A549 (cell line): Measurements from ENCODE around the gene ABHD12. TPM values are rescaled to one million over a fixed set of nuclear protein-coding genes. Genes with fewer than 3 reads are reported as not detected.

Experiments
- ATAC-seq, 2 experiments: fragments of 200-7000 bp in 1 of 2; fragments of >200 bp in 1 of 2; cut with Nextera tagmentation in 1 of 2; cut with Tn5 transposase in 1 of 2; 3 replicates each; pipeline versions ENCODE4 v1.8.0 to v1.9.1; 2018 to 2020; ENCODE audit warnings: mild to moderate bottlenecking in 1 of 2, moderate library complexity in 1 of 2
- CTCF ChIA-PET: fragments of 300-600 bp; sonication (Branson Sonifier 250); formaldehyde crosslinking; extraction: SDS; loops from one replicate; lab custom pipeline; 2021; ENCODE audit warnings: antibody characterized with exemption, inconsistent platforms; lab: Yijun Ruan, JAX
- POLR2A ChIA-PET: fragments of 350-600 bp; formaldehyde crosslinking; extraction: SDS; loops from one replicate; lab custom pipeline; 2021; ENCODE audit warnings: antibody characterized with exemption, inconsistent platforms; lab: Yijun Ruan, JAX
- DNase-seq, 2 experiments: peaks; one replicate each; pipeline versions ENCODE4 v3.0.0 to v3.0.0-alpha.2; 2011 to 2016; ENCODE audit warnings: low read depth in 1 of 2, low spot score in 1 of 2
- FAIRE-seq: peaks from 2 replicates; lab custom pipeline; 2011; peaks lifted over from hg19 to GRCh38; lab: Jason Lieb, UNC
- H3K27ac ChIP-seq, 2 experiments: fragments of >200 bp; sonication (Bioruptor Twin); formaldehyde crosslinking; 3 replicates each; pipeline ENCODE4 v1.5.1; 2016 to 2017
- H3K4me1 ChIP-seq: fragments of >200 bp; sonication (Bioruptor Twin); formaldehyde crosslinking; 3 replicates; pipeline ENCODE4 v1.6.1; 2016
- H3K4me2 ChIP-seq: fragments of >200 bp; sonication (Bioruptor Twin); formaldehyde crosslinking; 3 replicates; pipeline ENCODE4 v1.6.1; 2016
- H3K4me3 ChIP-seq: fragments of >200 bp; sonication (Bioruptor Twin); formaldehyde crosslinking; 3 replicates; pipeline ENCODE4 v1.5.1; 2016
- H3K9me3 ChIP-seq: fragments of >200 bp; sonication (Bioruptor Twin); formaldehyde crosslinking; 3 replicates; pipeline ENCODE4 v1.6.1; 2016
- BHLHE40 ChIP-seq: IDR thresholded peaks from 2 replicates; pipeline ENCODE4 v1.6.1; 2012; ENCODE audit warnings: low read depth, low read length, inconsistent platforms
- CEBPB ChIP-seq, 2 experiments: fragments of >200 bp in 1 of 2; sonication (Bioruptor Twin) in 1 of 2; formaldehyde crosslinking in 1 of 2; IDR thresholded peaks; 2 replicates each; pipeline ENCODE4 v1.6.1; 2012 to 2016
- EP300 ChIP-seq, 2 experiments: fragments of >200 bp; sonication (Bioruptor Twin); formaldehyde crosslinking; IDR thresholded peaks; 2 replicates in 1 of 2; 3 replicates in 1 of 2; pipeline ENCODE4 v1.6.1; 2016 to 2017
- ESRRA ChIP-seq: fragments of 150-350 bp; IDR thresholded peaks from 2 replicates; pipeline ENCODE4 v1.6.1; 2014; ENCODE audit warnings: mild to moderate bottlenecking, low read length, borderline replicate concordance
- FOSL2 ChIP-seq, 2 experiments: fragments of 450-650 bp in 1 of 2; fragments of >200 bp in 1 of 2; sonication (Bioruptor Twin) in 1 of 2; formaldehyde crosslinking; IDR thresholded peaks; 2 replicates each; pipeline versions ENCODE4 v1.5.0 to v1.6.1; 2016 to 2020; ENCODE audit warnings: mild to moderate bottlenecking in 1 of 2, moderate library complexity in 1 of 2
- JUNB ChIP-seq: fragments of >200 bp; sonication (Bioruptor Twin); formaldehyde crosslinking; IDR thresholded peaks from 2 replicates; pipeline ENCODE4 v1.6.1; 2016
- KDM1A ChIP-seq: fragments of 200-600 bp; sonication (generic); IDR thresholded peaks from 2 replicates; pipeline ENCODE4 v1.6.1; 2016; ENCODE audit warnings: low read depth, mild to moderate bottlenecking
- KDM5A ChIP-seq: fragments of 200-600 bp; sonication (generic); IDR thresholded peaks from 2 replicates; pipeline ENCODE4 v1.6.1; 2016; ENCODE audit warnings: antibody characterized with exemption, mild to moderate bottlenecking
- MAFK ChIP-seq: fragments of 450-650 bp; IDR thresholded peaks from 2 replicates; pipeline ENCODE4 v1.6.1; 2014; ENCODE audit not compliant: partially characterized antibody
- MYC ChIP-seq: IDR thresholded peaks from 2 replicates; pipeline ENCODE4 v1.6.1; 2012; ENCODE audit warnings: mild to moderate bottlenecking, inconsistent platforms, low read length, improper control_type of control experiment, borderline replicate concordance
- NPAS2 ChIP-seq: fragments of 250-450 bp; sonication (Bioruptor Pico); IDR thresholded peaks from 2 replicates; pipeline ENCODE4 v1.8.0; 2022; ENCODE audit warnings: mild to moderate bottlenecking, moderate library complexity, borderline replicate concordance
- PHF8 ChIP-seq: fragments of 200-600 bp; sonication (generic); IDR thresholded peaks from 2 replicates; pipeline ENCODE4 v1.6.1; 2016; ENCODE audit warnings: low read depth, mild to moderate bottlenecking, antibody characterized with exemption, moderate library complexity, borderline replicate concordance
- POLR2A ChIP-seq: IDR thresholded peaks from 2 replicates; pipeline ENCODE4 v1.6.1; 2012; ENCODE audit warnings: mild to moderate bottlenecking, low read length
- whole genome bisulfite sequencing: methylation state at CpG from one replicate; pipeline ENCODE4 v1.1.6; 2017; ENCODE audit errors: missing lambda C conversion rate; 5-methylcytosine and 5-hydroxymethylcytosine counted together
- polyA plus RNA-seq, 4 experiments: library from polyadenylated mRNA; depleted of rRNA in 3 of 4; stranded (reverse); fragments of >200 nt; fragmentation: RNase III in 1 of 4; extraction: RNeasy Plus Mini Kit Qiagen cat#74134 plus additional on column Dnase treatment in 1 of 4; gene quantifications; 2 replicates in 3 of 4; 3 replicates in 1 of 4; pipeline ENCODE4 v1.2.3, GENCODE V29; 2011 to 2017
- TF ChIP-seq, protein P1 (sequence below): fragments of 200-600 bp; sonication (generic); IDR thresholded peaks from 2 replicates; pipeline ENCODE4 v1.6.1; 2016; ENCODE audit warnings: antibody characterized with exemption, mild to moderate bottlenecking, moderate library complexity
- TF ChIP-seq, protein P2 (sequence below): fragments of >200 bp; sonication (Bioruptor Twin); formaldehyde crosslinking; IDR thresholded peaks from 3 replicates; pipeline ENCODE4 v1.5.1; 2016
- TF ChIP-seq, protein P3 (sequence below): IDR thresholded peaks from 2 replicates; pipeline ENCODE4 v1.6.1; 2012
- TF ChIP-seq, protein P4 (sequence below): fragments of >200 bp; sonication (Bioruptor Twin); formaldehyde crosslinking; IDR thresholded peaks from 2 replicates; pipeline ENCODE4 v1.6.1; 2016
- TF ChIP-seq, protein P5 (sequence below): fragments of 250-450 bp; sonication (Bioruptor Pico); IDR thresholded peaks from 2 replicates; pipeline ENCODE4 v1.5.0; 2021; ENCODE audit warnings: mild to moderate bottlenecking, moderate library complexity, borderline replicate concordance

ABHD12 gene
- polyA plus RNA-seq, 2 of the 4 experiments (the other 2 are of a cell fraction), result 54.3 to 101 TPM

DNA sequence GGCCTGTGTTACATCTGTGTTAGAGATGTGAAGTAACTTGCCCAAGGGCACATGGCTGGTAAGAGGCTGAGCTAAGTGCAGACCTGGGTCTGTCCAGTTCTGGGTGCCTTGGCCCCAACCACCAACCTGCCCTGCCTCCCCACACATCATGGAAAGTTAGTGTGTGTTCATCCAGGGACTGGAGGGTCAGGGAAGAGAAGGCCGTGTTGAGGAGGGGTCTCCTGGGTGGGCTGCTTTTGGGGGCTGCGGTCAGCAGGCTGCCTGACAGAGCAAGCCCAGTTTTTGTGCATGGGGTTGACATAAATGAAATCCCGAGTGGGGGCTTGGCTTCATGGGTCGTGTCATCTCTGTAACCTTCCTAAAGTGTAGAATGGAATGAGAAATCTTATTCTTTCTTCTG lies 131.8 kb downstream of the ABHD12 start:
- H3K27ac ChIP-seq, result no peak overlapping the region
- TF ChIP-seq PHF8, result no peak
- no peak for TF ChIP-seq POLR2A
- TF ChIP-seq KDM1A, result no peak
- TF ChIP-seq ESRRA, result no peak
- TF ChIP-seq MAFK, result no peak
- TF ChIP-seq, protein P1, sequence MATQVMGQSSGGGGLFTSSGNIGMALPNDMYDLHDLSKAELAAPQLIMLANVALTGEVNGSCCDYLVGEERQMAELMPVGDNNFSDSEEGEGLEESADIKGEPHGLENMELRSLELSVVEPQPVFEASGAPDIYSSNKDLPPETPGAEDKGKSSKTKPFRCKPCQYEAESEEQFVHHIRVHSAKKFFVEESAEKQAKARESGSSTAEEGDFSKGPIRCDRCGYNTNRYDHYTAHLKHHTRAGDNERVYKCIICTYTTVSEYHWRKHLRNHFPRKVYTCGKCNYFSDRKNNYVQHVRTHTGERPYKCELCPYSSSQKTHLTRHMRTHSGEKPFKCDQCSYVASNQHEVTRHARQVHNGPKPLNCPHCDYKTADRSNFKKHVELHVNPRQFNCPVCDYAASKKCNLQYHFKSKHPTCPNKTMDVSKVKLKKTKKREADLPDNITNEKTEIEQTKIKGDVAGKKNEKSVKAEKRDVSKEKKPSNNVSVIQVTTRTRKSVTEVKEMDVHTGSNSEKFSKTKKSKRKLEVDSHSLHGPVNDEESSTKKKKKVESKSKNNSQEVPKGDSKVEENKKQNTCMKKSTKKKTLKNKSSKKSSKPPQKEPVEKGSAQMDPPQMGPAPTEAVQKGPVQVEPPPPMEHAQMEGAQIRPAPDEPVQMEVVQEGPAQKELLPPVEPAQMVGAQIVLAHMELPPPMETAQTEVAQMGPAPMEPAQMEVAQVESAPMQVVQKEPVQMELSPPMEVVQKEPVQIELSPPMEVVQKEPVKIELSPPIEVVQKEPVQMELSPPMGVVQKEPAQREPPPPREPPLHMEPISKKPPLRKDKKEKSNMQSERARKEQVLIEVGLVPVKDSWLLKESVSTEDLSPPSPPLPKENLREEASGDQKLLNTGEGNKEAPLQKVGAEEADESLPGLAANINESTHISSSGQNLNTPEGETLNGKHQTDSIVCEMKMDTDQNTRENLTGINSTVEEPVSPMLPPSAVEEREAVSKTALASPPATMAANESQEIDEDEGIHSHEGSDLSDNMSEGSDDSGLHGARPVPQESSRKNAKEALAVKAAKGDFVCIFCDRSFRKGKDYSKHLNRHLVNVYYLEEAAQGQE, result no peak
- TF ChIP-seq, protein P2, sequence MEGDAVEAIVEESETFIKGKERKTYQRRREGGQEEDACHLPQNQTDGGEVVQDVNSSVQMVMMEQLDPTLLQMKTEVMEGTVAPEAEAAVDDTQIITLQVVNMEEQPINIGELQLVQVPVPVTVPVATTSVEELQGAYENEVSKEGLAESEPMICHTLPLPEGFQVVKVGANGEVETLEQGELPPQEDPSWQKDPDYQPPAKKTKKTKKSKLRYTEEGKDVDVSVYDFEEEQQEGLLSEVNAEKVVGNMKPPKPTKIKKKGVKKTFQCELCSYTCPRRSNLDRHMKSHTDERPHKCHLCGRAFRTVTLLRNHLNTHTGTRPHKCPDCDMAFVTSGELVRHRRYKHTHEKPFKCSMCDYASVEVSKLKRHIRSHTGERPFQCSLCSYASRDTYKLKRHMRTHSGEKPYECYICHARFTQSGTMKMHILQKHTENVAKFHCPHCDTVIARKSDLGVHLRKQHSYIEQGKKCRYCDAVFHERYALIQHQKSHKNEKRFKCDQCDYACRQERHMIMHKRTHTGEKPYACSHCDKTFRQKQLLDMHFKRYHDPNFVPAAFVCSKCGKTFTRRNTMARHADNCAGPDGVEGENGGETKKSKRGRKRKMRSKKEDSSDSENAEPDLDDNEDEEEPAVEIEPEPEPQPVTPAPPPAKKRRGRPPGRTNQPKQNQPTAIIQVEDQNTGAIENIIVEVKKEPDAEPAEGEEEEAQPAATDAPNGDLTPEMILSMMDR, result no peak
- no peak for TF ChIP-seq NPAS2 (CRISPR knock-in tag)
- 71% methylated on average over 4 of the region's 4 CpGs for WGBS
- H3K4me2 ChIP-seq, result no peak overlapping the region
- H3K4me1 ChIP-seq, result peaks cover 22% of the 10 kb centered on the region
- FAIRE-seq (no peak), DNase-seq (no peak), ATAC-seq (no peak)
- no peak overlapping the region for H3K4me3 ChIP-seq
- H3K9me3 ChIP-seq, result 0 out of 3 replicates have a peak, but pooled peaks cover 5% of the 10 kb centered on the region
- POLR2A ChIA-PET, result no interaction called here
- CTCF ChIA-PET, result interaction anchor here (0.8 to 4.9 kb wide), 4 partner anchors 11 to 264 kb away, joined by 3 to 29 read pairs (median 3); partner anchors contain the start of gene PYGB

DNA sequence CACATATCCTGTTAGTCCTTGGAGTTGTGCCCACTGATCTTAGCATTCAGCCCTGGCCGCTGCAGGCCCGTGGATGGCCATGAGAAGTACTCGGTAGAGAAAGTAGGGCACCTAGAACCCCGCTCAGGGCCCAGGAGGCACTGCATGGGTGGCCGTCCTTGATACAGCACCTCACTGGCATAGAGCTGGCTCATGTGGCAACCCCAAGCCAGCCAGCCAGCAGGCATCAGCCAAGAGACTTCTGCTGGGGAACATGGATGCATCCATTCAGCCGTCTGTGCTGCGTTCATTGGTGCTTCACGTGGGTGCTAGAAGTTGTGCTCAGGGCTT lies 132.2 kb downstream of the ABHD12 start:
- 82% methylated on average over 8 of the region's 8 CpGs for WGBS
- Histone ChIP-seq H3K4me1 (peaks cover 26% of the 10 kb centered on the region), H3K9me3 (0 out of 3 replicates have a peak, but pooled peaks cover 5% of the 10 kb centered on the region), H3K4me2 (no peak overlapping the region), H3K4me3 (no peak overlapping the region), H3K27ac (no peak overlapping the region)
- no peak for FAIRE-seq
- no peak for TF ChIP-seq KDM5A
- TF ChIP-seq, protein P3, sequence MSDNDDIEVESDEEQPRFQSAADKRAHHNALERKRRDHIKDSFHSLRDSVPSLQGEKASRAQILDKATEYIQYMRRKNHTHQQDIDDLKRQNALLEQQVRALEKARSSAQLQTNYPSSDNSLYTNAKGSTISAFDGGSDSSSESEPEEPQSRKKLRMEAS, result no peak
- TF ChIP-seq EP300 (IDR thresholded peaks at IDR 0.05), result no peak
- TF ChIP-seq, protein P4, sequence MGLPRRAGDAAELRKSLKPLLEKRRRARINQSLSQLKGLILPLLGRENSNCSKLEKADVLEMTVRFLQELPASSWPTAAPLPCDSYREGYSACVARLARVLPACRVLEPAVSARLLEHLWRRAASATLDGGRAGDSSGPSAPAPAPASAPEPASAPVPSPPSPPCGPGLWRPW, result no peak
- TF ChIP-seq MYC, result no peak
- no peak for TF ChIP-seq JUNB
- TF ChIP-seq, protein P5, sequence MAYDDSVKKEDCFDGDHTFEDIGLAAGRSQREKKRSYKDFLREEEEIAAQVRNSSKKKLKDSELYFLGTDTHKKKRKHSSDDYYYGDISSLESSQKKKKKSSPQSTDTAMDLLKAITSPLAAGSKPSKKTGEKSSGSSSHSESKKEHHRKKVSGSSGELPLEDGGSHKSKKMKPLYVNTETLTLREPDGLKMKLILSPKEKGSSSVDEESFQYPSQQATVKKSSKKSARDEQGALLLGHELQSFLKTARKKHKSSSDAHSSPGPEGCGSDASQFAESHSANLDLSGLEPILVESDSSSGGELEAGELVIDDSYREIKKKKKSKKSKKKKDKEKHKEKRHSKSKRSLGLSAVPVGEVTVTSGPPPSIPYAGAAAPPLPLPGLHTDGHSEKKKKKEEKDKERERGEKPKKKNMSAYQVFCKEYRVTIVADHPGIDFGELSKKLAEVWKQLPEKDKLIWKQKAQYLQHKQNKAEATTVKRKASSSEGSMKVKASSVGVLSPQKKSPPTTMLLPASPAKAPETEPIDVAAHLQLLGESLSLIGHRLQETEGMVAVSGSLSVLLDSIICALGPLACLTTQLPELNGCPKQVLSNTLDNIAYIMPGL (CRISPR knock-in tag), result no peak
- no peak for TF ChIP-seq FOSL2 (IDR thresholded peaks at IDR 0.05)
- no peak for TF ChIP-seq FOSL2 (CRISPR knock-in tag; IDR thresholded peaks at IDR 0.05)
- TF ChIP-seq BHLHE40, result no peak
- no peak for TF ChIP-seq CEBPB (IDR thresholded peaks at IDR 0.05)
- ATAC-seq, result no peak
- ChIA-PET POLR2A (no interaction called here), CTCF (interaction anchor here (1.2 to 4.9 kb wide), 5 partner anchors 11 to 263 kb away, joined by 3 to 29 read pairs (median 3); partner anchors contain the start of gene PYGB)
- no peak for DNase-seq
